HG03159 (cell line): ENCODE data around the gene FAM25G.

Experiments
- ATAC-seq: cut with Tn5 transposase; IDR thresholded peaks from one replicate; pipeline ENCODE4 v1.9.1; 2021; ENCODE audit warnings: mild to moderate bottlenecking, moderate library complexity; ENCODE audit not compliant: unreplicated experiment

Gene FAM25G

DNA sequence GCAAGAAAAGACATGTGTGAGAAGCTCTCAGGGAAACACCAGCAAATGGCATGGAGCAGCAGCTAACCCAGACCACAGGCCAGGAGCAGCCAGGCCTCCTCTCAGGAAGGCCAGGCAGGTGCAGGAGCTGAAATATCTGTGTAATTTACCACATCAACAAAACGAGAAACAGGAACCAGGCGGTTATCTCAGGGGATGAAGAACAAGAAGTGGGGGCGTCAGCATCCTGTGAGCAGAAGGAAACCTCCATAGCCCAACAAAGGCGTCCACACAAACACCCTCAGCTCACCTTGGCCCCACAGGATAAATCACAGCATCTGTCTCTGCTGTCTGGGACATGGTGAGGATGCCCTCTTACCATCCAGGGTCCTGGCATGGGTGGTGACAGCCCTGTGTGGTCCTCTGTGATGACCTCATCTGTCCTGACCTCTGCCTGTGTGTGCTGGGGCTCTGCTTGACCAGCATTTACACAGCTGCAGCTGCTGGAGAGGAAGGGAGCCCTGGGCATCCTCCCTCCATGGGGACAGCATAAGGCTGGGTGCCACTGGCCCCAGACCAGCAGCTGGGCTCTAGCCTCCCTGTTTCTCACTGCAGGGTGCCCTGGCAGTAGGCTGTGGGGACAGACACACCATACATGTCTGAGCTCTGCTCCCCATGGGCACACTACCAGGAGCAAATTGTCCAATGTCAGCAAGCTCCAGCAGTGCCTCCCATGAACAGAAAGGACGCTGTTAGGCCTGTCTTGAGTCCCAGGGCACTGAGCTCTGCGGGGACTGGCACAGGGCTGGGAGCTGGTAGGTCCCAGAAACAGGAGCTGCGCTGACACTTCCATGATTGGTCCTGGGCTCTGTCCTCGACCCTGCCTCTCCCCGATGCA is 42.2 kb downstream of the FAM25G start:
- no peak for ATAC-seq

DNA sequence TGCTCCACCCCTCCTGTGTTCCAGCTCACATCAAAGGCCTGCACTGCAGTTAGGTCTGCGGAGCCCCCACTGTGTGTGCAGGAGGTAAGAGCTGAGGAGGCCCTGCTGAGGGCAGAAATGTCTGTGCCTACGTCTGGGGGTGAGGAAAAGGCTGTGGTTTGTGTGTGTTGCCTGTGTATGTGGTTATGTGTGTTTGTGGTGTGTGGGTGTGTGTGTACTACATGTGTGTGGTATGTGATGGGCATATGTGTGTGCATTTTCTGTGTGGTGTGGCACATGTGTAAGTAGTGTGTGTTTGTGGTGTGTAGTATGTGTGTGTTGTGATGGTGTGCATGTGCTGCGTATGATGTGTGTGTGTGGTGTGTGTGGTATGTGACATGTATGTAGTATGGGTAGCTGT is 43.8 kb downstream of the FAM25G start:
- no peak for ATAC-seq

DNA sequence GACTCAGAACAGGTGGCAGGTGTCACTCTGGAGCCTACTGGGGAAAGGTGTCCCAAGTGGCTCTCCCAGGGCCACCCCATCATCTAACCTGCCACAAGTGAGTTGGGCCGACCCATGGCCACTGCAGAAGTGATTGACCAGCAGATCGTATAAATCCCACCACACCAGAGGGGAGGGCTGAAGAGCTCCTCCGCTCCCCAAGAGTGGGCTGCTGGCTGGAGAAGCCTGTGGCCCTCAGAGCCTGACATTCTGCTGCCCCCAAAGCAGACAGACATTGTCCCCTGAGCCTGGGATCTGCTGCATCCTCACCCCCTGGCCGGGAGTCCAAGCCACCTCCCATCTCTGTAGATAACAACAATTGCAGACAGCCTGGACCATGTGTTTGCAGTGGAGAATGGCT is 44.3 kb downstream of the FAM25G start:
- ATAC-seq: no peak

DNA sequence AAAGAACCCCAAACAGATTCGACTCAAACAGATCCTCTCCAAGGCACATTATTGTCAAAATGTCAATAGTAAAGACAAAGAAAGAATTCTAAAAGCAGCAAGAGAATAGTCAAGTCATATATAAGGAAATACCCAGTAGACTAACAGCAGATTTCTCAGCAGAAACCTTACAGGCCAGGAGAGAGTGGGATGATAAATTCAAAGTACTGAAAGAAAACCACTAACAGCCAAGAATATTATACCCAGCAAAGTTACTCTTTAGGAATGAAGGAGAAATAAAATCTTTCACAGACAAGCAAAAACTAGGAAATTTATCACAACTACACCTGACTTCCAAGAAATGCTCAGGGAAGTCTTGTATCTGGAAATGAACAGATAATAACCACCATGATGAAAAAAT is 45.8 kb downstream of the FAM25G start:
- no peak for ATAC-seq

DNA sequence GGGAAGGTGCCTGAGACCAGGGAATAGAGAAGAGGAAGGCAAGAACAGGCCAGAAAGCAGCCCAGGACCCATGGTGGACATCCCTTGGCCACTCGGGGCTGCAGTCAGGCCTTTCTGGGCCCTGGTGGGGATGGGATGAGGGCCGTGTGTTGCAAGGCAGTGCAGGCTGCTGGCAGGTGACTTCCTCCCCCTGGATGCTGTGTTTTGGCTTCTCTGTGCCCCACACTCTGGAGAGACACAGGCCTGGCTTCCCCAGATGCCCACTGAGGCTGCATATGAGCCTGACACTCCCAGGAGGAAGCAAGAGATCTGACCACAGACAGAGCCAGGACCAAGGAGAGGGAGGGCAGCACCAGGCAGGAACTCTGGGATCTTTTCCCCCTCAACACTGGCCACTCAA is 47.5 kb downstream of the FAM25G start:
- ATAC-seq: no peak

DNA sequence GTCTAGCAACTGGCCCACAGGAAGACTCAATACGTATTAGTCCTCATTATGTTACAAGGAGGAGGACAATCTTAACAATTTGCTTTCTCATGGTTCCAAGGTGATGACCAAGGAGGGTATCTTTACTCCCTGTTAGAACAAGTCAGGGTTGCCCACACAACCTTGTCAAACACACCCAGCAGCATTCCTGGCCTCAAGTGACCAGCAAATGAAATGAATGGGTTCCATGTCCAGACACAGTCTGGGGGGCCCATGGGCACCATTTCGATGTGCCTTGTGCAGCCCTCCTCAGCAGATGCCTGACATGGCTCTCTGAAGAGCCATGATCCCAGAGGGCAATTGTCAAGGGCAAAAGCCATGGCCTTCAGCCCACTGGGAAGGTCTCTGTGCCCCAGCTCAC is 48.4 kb downstream of the FAM25G start:
- ATAC-seq: no peak

DNA sequence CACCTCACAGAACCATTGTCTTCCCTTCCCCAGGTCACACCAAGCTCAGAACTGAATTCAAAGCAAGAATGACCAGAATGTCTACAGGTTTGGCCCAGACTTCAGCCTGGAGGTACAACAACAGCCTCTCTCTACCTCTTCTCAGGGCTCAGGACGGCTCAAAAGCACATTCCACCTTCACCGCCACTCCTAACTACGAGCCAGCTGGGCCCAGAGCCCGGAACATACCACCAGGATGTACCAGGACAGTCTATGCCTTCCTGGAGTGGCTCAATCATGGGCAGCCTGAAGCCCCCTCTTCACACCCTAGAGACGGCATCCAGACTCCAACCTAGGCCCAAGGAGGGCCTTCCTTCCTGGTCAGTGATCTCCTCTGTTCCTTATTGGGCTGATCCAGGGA is 49.1 kb downstream of the FAM25G start:
- no peak for ATAC-seq

DNA sequence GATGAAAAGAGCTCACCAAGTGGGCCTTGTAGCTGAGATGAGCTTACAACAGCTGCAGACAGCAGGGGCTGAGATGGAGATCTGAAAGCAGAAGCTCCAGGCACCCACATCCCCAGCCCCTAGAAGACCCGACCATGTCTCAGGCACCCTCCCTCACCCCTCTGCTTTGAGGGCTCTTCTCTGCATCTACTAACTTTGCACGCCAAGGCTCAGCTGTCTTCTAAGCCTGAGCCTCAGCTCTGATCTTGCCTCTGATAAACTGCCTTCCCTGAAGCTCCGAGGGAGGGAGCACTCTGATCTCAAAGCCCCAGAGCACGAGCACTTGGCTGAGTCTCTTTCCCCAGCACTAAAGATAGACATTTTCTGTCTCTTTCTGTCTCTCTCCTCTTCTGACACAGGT is 49.6 kb downstream of the FAM25G start:
- ATAC-seq: no peak

DNA sequence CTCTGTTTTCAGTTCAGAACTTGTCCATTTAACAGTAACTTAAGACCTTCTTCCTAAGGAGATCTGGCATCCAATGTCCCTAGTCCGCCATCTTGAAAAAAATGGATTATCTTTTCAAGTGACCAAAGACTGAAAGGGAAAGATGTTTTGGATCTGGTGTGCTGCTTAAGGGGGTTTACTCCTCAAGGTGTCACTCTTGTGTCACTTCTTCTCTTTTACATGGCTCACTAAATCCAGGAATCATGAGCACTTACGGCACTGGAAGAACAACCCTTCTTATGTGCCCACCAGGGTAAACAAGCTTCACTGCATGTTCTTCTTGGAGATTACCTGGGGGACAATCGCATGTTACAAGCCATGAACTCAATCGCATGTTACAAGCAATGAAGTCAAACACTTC is 51.3 kb downstream of the FAM25G start:
- no peak for ATAC-seq

DNA sequence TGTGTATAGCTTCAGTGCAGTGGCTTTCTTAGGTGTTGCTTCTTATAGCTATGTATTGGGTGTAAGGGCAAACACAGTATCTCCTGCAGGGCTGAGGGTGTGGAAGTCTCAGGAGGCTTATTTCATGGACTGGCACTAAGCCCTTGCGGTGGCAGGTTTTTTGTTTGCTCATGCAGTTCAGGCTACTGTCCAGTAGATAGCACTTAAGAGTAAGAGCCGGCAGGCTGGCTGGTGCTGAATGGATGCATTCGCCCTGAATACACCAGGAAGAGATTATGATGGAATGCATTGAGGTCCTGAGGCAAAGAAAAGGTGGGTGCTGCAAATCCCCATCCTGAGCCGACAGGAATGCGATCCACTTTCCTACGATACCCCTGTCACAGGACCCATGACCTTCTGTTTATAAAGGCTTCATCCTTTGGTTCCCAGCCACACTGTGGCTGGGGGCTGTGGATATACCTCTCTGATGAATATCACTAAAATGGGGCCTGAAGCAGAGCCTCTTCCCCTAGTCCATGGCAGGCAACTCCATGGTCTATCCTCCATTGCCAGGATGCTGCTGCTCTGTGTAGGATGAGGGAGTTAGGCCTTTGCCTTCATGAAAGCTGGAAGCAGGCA is 52.5 kb downstream of the FAM25G start:
- no peak for ATAC-seq
